HG03432 (cell line): ENCODE data around the gene SCNN1A.

Experiments used
- ATAC-seq: cut with Tn5 transposase; IDR thresholded peaks from one replicate; pipeline ENCODE4 v1.9.1; 2021; ENCODE audit warnings: mild to moderate bottlenecking, moderate library complexity; ENCODE audit not compliant: unreplicated experiment

SCNN1A gene

DNA sequence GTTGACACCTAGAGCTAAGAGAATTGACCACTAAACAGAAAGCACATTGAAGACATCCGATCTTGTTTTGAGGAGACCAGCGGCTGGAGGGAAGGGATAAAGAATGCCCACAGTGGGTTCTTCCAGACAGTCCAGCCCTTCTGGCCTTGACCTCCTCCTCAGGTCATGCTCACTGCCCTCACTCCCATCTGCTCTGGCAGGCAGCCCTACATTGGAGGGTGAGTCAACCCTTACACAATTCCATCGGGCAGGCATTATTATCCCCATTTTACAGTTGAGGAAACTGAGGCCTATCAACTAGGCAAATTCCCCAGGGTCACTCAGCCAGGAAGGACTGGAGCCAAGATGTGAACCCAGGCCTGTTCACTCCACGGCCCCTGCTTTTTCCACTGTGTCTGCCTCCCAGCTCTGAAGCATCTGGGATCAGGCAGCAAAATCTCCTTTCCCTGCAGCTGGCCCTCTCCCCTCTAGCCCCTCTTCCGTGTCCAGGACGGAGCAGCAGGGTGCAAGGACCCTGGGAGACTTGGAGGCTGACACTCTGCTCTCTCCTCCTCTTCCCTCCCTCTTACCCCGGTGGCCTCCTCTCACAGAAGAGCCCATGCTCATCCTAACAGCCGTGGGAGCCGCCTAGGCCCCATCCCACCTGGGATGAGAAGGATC, 5.3 kb downstream of the SCNN1A start:
- ATAC-seq: no peak

DNA sequence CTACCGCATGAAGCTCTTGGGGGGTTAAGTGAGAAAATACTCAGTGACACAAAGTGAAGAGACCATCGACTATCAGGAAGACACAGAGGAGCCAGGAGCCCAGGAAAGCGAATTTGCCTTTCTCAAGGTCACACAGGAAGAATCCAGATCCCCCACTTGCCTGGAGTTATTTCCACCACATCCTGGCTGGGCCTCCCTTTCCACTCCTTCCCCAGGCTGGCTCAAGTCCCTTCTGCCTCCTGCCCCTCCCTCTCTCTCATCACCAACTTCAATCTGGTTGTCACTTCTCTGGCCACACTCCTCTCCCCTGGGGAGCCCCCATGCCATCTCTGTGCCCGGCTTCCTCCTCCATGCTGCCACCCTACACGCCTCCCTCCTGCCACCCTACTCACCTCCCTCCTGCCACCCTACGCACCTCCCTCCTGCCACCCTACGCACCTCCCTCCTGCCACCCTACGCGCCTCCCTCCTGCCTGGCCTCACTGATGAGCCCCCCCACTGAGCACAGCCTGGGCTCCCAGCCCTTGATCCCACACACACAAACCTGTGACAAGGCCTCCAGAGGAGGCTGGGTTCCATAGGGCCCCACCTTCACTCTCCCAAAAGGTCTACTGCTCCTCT, 6.3 kb downstream of the SCNN1A start:
- no peak for ATAC-seq

DNA sequence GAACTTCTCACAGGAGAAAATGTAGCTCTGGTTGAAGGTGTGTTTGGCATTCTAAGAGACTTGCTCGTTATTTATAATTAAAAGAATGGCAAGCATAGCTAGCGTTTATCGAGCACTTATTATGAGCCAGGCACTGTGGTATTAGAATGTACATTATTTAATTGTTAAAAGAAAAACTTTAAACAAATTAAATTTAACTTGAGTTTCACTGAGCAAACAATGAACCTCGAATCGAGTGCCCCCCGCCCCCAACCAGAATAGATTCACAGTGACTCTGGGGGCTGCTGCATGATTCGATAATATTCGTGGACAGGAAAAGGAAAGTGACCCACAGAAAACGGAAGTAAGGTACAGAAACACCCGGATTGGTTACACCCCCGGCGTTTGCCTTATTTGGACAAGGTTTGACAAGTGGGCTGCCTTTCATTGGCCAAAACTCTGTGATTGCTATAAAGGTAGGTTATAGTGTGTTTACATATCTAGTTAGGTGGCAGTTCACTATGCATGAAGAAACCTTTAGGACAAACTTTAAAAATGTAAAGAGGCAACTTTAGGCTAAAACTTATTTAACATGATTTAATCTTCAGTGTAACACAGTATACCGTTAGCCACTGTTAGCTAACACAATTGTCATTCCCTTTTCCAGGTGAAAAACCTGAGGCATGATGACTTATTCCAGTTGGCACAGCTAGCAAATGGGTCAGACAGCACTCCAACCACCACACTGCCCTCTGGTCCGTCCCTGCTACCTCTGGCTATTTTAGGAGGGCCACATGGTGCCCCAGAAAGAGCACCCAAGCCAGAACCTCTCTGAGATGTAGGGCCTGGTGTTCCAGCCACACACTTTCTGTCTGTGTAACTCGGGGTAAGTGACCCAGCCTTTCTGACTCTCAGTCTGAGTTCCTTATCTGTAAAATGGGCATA, 7.1 kb downstream of the SCNN1A start:
- no peak for ATAC-seq

DNA sequence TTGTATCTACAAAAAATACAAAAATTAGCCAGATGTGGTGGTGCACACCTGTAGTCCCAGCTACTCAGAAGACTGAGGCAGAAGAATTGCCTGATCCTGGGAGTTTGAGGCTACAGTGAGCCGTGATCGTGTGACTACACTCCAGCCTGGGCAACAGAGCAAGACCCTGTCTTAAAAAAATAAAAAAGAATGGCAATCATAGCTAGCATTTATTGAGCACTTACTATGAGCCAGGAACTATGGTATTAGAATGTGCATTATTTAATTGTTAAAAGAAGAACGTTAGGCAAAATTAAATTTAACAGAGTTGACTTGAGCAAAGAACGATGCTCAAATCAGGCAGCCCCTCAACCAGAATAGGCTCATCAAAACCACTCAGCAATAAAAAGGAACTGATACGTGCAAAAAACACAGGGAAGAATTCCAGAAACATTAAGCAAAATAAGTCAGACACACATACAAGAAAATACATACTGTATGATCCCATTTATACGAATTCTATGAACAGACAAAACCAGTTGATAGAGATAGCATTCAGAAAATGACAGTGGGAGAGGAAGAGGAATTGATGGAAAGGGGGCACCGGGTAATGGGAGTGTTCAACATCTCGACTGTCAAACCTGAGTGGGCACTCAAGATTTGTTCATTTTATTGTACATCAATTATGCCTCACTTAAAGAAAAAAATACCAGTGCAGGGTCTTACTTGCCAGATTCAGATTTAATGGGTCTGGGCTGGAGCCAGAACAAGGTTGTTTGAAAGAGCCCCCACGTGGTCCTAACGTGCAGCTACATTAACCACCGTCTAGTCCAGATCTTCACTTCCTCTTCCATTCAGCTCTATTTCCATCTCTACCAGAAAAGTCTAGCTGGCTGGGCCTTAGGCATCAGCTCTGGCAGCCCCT, 8.0 kb downstream of the SCNN1A start:
- no peak for ATAC-seq

DNA sequence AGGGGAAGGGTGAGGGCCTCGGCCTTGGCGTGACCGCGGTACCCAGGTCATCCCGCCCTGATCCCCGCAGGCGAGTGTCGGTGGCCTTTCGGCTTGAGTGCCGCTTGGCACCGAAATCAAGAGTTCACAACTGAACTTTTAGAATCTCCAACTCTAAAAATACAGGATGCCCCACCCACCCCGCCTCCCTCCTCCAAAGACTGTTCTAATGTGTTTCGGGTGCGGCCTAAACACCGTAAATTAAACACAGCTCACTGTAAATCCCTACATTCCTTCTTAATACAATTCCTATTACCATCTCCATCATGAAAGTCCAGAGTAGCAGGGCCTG, 11.4 kb downstream of the SCNN1A start:
- ATAC-seq: no peak

DNA sequence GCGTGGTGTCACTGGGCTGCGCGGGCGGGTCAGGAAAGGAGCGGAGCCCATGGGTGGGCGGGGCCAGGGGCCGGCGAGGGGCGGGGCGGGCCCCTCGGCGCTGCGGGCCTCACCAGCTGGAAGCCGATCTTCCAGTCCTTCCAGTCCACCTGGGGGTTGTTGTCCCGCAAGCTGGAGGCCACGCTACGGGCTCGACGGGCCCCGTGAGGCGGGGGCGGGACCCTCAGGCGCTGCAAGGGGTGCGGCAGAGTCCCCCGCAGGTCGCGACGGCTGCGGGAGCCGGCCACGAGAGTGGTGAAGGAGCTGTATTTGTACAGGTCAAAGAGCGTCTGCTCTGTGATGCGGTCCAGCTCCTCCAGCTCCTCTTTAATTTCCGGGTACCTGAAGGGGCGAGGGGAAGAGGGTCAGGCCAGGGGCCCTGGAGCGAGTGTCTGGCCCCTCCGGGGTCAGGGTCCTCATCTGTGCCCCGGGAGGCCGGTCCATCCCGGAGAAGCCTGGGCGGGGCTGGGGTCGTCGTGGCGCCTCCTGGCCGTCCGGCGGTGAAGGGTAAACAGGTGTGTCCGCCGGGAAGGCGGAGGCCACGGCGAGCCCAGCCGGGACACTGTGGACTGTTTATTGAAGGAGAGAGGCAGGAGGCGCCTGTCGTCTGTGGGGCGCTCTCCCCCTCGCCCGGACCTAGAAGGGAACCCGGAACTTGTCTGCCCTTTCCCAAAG, 11.9 kb downstream of the SCNN1A start:
- ATAC-seq: no peak

DNA sequence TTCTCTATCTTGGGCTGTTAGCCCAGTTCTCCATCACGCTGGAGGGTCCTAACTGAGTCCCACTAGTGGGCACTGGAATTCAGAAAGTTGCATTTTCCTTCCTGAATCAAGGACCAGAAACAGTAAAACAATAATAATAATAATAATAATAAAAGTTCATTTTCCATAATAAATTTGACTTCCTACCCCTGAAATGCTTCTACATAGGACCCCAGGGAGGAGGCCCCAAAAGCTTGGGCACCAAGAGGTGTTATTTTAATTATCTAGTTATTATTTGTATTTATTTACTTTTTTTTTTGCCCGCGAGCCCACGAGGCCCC, 12.4 kb downstream of the SCNN1A start:
- no peak for ATAC-seq

DNA sequence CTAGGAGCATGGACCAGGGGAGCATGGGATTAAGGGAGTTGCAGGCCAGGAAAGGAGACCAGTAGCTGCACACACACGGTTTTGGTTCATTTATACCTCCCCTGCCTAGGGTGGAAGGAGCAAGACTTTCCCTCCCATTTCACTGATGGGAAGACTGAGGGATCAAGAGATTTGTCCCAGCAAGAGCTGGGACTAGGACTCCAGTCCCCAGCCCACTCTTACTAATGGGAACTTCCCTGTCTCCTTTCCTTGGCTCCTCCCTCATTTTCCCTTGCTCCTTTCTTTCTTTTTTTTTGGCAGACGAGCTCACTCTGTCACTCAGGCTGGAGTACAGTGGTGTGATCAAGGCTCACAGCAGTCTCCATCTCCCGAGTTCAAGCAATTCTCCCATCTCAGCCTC, 13.0 kb downstream of the SCNN1A start:
- ATAC-seq: no peak

DNA sequence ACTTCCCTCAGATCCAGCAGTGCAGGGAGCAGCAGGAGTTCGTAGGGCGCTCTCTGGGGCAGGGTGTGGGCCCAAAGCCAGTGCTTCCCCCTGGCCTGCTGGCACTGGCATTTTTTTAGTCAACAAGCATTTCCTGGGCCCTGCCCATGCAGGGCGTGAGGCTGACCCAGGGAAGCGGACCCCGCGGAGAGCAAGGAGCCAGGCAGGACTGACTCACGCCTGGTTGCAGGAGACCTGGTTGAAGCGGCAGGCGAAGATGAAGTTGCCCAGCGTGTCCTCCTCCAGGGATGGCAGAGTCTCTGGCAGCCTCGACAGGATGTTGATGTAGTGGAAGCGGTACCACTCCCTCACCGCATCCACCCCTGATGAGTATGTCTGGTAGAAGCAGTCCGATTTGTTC, 13.5 kb downstream of the SCNN1A start:
- no peak for ATAC-seq

DNA sequence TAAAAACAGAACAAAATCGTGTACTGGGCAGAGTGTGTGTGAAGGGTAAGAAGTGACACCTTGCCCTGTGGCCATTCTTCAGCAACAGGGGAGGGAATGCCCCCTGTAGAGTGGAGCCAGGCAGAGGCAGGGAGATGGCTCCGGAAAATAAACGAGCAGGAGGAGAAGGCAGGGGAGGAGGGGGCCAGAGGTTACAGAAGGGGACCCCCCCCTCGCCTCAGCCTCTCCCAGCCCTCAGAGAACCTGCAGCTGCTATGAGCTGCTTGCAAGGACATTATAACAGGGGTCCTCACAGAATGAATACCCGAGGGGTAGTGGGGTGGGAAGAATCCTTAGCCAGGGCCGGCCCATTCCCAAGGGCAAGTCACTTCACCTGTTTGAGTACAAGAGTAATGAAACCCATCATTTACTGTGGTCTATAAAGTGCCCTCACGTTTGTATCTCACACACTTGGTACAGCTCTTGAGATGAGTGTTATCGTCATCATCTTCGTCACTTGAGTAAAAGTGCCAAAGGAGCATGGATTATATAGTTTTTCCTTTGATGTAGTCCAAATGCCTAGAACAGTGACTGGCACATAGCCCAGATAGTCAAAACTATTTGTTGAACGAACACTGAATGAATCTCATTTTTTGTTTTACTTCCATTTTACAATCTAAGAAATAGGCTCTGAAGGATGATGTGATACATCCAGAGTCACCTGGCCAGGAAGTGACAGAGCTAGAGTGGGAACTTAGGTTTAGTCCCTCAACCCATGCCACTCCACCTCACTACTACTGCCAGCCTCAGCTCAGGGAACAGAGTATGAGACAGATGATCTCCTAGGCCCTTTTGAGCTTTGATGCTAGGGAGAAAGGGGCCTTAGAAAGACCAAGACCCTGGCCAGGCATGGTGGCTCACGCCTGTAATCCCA, 14.5 kb downstream of the SCNN1A start:
- ATAC-seq: no peak

DNA sequence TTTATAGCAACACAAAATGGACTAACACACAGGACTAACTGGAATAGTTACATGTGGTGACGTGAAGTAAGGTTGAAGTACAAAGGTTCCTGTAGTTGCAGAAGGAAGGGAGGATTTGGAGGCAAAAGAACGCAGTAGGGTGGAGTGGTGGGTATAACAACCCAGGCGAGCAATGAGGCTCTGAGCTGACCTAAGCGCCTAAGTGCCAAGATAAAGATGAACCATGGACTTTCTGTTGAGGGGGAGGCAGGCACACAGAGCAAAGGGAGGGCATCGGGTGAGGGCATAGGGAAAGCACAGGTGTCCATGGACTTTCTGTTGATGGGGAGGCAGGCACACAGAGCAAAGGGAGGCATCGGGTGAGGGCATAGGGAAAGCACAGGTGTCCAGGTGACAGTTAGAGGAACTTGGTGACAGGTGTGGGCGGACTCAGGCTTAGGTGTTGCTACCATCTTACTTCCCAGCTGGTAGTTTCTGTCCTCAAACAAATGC, 15.2 kb downstream of the SCNN1A start:
- ATAC-seq: no peak

DNA sequence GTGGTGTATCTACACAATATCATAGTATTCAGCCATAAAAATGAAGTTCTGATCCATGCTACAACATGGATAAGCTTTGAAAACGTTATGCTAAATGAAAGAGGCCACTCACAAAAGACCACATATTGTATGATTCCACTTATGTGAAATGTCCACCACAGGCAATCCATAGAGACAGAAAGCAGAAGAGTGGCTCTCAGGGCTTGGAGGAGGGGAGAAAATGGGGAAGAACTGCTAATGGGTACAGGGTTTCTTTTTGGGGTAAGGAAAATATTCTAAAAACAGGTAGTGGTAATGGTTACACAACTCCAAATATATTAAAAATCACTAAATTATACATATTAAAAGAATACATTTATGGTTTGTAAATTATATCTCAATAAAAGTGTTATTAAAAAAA, 16.5 kb downstream of the SCNN1A start:
- no peak for ATAC-seq

DNA sequence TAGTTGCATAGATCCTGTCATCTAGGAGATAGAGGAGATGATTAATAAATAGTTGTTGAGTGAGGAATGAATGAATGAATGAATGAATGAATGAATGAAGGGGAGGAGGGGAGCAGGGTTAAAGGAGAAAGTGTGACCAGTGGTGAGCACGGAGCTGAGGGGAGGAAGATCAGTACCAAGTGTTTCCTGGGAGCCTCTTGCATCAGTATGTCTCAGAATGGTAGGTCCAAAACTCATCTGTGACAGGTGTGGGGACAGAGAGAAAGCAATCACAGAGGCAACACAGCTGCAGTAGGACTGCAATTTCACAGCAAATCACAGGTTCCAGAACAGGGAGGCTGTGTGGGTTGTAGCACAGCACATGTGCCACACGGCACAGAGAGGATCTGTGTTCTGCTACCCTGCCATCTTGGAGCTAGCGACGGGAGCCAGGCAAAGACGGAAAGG, 19.0 kb downstream of the SCNN1A start:
- no peak for ATAC-seq

DNA sequence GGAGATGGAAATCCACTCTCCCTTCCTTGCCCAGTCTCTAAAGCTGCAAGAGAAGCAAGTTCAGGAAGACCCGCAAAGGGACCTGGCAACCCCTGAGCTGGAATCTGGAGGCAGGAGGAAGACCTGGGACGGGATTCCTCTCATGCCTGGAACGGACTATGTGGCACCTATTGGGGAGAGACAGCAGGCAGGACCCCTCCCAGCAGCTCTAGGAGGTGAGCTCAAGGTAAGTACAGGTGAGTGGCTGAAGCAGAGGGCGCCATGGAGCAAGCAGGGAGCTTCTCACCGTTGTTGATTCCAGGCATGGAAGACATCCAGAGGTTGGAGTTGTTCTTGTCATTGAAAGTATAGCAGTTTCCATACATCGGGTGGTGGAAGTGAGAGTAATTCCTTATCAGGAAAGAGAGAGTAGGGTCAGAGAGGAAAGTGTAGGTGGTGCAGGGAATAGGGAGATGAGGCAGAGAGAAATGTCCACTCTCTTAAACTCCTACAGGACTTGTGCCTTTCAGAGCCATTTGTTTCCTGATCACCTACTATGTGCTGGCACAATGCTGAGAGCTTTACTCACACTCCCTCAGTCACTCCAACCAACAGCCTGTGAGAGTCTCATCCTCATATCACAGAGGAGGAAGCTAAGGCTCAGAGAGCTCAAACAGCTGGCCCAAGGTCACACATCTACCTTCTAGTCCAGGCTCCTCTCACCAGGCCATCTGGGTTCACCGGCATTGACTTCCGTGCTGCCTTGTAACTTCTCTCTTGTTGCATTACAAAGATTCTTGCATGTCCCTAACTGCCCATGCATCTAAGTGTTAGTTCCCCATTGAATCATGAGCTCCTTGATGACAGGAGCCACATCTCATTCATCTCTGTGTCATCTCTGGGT, 19.6 kb downstream of the SCNN1A start:
- ATAC-seq: no peak

DNA sequence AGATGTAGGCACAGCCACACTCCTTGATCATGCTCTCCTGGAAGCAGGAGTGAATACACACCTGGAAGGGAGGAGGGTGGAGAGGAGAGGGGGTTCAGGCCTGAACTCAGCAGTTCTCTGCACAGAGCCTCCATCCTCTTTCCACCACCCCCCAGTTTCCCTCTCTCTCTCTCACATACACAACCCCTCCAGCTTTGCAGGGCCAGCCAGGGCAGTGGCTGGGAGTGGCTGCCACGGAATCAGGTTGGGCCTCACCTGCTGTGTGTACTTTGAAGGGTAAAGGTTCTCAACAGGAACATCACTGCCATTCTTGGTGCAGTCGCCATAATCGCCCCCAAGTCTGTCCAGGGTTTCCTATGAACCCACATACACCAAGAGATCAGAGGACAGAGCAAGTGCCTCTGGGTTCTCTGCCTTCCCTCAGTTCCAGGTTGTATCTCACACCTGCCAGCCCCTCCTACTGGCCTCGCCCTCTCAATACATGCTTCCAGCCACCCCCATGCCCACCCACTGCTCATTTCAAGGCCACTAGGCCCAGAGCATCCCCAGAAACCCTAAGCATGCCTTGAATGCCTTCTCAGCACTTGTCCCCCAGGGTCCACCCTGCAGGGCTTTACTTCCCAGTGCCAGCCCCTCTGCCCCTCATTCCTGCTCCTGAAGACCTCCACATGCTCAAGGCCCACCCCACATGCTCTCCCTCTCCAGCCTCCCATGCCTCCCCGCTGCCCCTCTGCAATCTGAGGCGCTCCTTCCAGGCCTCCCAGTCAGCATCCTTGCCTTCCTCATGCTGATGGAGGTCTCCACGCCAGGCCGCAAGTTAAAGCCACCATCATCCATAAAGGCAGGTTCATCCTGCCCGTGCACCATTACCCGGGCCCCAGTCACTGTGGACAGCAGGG, 20.6 kb downstream of the SCNN1A start:
- no peak for ATAC-seq

DNA sequence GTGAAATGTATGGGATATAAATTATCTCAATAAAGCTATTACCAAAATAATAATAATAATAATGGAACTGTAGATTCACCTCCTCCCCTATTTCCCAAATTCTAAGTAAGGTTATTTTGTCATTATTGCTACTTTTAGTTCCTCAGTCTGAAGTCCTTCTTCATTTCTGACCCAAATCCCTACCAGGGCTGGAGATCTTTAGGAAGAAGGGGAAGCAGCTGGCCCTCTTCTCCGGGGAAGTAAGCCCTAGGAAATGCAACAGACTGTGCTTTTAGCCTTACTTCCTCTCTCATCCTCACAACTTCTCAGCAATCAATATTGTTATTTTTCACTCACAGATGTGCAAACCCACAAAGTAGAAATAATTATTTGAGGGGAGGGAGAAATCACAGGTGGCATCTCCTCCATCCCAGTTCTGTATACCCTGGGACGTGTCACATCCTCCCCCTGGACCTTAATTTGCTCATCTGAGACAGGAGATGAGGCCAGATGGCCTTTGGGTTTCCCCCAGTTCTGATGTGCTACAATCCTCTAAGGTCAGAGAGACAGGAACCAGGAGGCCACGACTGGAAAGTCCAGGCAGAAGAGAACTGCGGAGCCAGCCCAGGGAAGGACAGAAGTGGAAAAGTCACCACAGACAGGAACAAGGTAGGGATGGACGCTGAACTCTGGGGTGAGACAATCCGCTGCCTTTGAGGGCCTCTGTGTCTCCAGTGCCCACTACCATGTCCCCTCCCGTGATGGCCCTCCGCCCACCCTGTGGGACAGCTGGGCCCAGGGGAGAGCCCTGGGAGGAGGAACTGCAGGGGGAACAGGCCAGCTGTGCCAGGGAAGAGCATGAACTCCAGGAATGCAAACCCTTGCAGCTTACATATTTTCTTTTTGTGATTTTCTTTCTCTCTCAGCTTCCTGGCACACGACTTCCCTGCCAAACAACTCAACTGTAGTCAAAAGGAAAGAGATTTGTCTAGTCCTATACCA, 22.9 kb downstream of the SCNN1A start:
- no peak for ATAC-seq
